SK-N-SH (cell line): ENCODE results near the gene CCDC127.

ENCODE experiments used
- CHD2 ChIP-seq: fragments of 150-350 bp; IDR thresholded peaks from 2 replicates; pipeline ENCODE4 v1.6.1; 2018; ENCODE audit warnings: low read length; ENCODE audit not compliant: partially characterized antibody
- CTCF ChIP-seq: fragments of 200-600 bp; sonication (generic); IDR thresholded peaks from 2 replicates; pipeline ENCODE4 v1.6.1; 2017; ENCODE audit warnings: antibody characterized with exemption, mild to moderate bottlenecking, moderate library complexity
- EZH2phosphoT487 ChIP-seq: fragments of 200-600 bp; sonication (generic); IDR thresholded peaks from 2 replicates; pipeline ENCODE4 v1.6.1; 2017; ENCODE audit warnings: low read depth, mixed run types, mild to moderate bottlenecking, antibody characterized with exemption, moderate library complexity, borderline replicate concordance
- GABPA ChIP-seq: IDR thresholded peaks from 2 replicates; pipeline ENCODE4 v1.4.0; 2012; ENCODE audit warnings: low read depth, mild to moderate bottlenecking
- JUND ChIP-seq: IDR thresholded peaks from 2 replicates; pipeline ENCODE4 v1.4.0; 2012
- MAX ChIP-seq: IDR thresholded peaks from 2 replicates; pipeline ENCODE4 v1.4.0; 2012; ENCODE audit warnings: low read depth
- RAD21 ChIP-seq: IDR thresholded peaks from 2 replicates; pipeline ENCODE4 v1.6.1; 2012; ENCODE audit warnings: mild to moderate bottlenecking, low read length
- RCOR1 ChIP-seq: fragments of 150-350 bp; IDR thresholded peaks from 2 replicates; pipeline ENCODE4 v1.6.1; 2017; ENCODE audit warnings: antibody characterized with exemption, low read length
- USF2 ChIP-seq: fragments of 150-350 bp; IDR thresholded peaks from 2 replicates; pipeline ENCODE4 v1.6.1; 2017; ENCODE audit warnings: antibody characterized with exemption, low read length, low read depth, borderline replicate concordance

GRCh38 chr5:157126-157715 is 60.7 kb downstream of the CCDC127 start:
- TF ChIP-seq CTCF (no peak), EZH2phosphoT487 (no peak), MAX (no peak), GABPA (no peak), JUND (no peak), USF2 (no peak), RAD21 (no peak), CHD2 (no peak), RCOR1 (no peak)
